A673 (cell line): Measurements from ENCODE around the gene MAOA.

ENCODE experiments used
- CTCF ChIP-seq: fragments of 300-800, 200-600 bp; sonication (generic); conservative IDR thresholded peaks from 2 replicates; pipeline ENCODE4 v1.5.1; 2017; ENCODE audit warnings: low read depth, mild to moderate bottlenecking, antibody characterized with exemption, low read length, moderate library complexity, mixed read lengths
- EZH2 ChIP-seq: fragments of 200-600 bp; sonication (generic); IDR thresholded peaks from 2 replicates; pipeline ENCODE4 v1.6.1; 2017; ENCODE audit warnings: borderline replicate concordance, low read depth, mild to moderate bottlenecking, mixed read lengths, antibody characterized with exemption, low read length; ENCODE audit not compliant: poor library complexity, severe bottlenecking

- TF ChIP-seq CTCF (no peak), EZH2 (no peak)
Measured at GRCh38 chrX:43731086-43731485, 75.0 kb downstream of the MAOA start.
